MCF 10A (cell line): ENCODE results near the gene SEPHS1. TPM values are rescaled to one million over a fixed set of nuclear protein-coding genes. Genes with fewer than 3 reads are reported as not detected.

ENCODE experiments used
- BruUV-seq: library from RNA; stranded (reverse); fragments of 400-500 nt; replicated peaks from 2 replicates; lab custom pipeline; 2021; lab: Mats Ljungman, UMichigan
- CTCF ChIA-PET: fragments of 300-600 bp; sonication (Branson Sonifier 250); formaldehyde crosslinking; extraction: SDS; loops from one replicate; lab custom pipeline; 2021; ENCODE audit warnings: antibody characterized with exemption, inconsistent platforms; lab: Yijun Ruan, JAX
- POLR2A ChIA-PET: fragments of 300-600, 350-650 bp; sonication (Branson Sonifier 250); formaldehyde crosslinking; extraction: SDS; loops from one replicate; lab custom pipeline; 2020; ENCODE audit warnings: antibody characterized with exemption, inconsistent platforms; lab: Yijun Ruan, JAX
- DNase-seq: peaks from one replicate; pipeline ENCODE4 v3.0.0-alpha.2; 2018; ENCODE audit not compliant: unreplicated experiment
- H3K27ac Mint-ChIP-seq: one replicate; pipeline ENCODE4 v1.8.0; 2022; ENCODE audit warnings: mild to moderate bottlenecking, low read depth, mixed read lengths; ENCODE audit not compliant: unreplicated experiment
- H3K27me3 Mint-ChIP-seq: one replicate; pipeline ENCODE4 v1.8.0; 2022; ENCODE audit warnings: mixed read lengths; ENCODE audit not compliant: insufficient read depth, unreplicated experiment
- H3K36me3 Mint-ChIP-seq: one replicate; pipeline ENCODE4 v1.8.0; 2022; ENCODE audit warnings: mild to moderate bottlenecking, moderate library complexity, mixed read lengths; ENCODE audit not compliant: insufficient read depth, unreplicated experiment
- H3K4me1 Mint-ChIP-seq: one replicate; pipeline ENCODE4 v1.8.0; 2022; ENCODE audit warnings: mixed read lengths; ENCODE audit not compliant: insufficient read depth, unreplicated experiment
- H3K4me3 Mint-ChIP-seq: one replicate; pipeline ENCODE4 v1.8.0; 2022; ENCODE audit warnings: mild to moderate bottlenecking, moderate library complexity, mixed read lengths; ENCODE audit not compliant: unreplicated experiment
- H3K9me3 Mint-ChIP-seq: one replicate; pipeline ENCODE4 v1.8.0; 2022; ENCODE audit warnings: mixed read lengths; ENCODE audit not compliant: unreplicated experiment
- intact Hi-C: fragments of 100-400 bp; cut with micrococcal nuclease; formaldehyde crosslinking; loops from 2 replicates; pipeline ENCODE4 v1.14.1; 2022
- total RNA-seq: library from RNA; stranded (reverse); gene quantifications from 2 replicates; pipeline ENCODE4 v1.2.3, GENCODE V29; 2022
- TF ChIP-seq, protein P1 (sequence below): fragments of 200-600 bp; IDR thresholded peaks from one replicate; pipeline ENCODE4 v1.8.0; 2022; ENCODE audit warnings: antibody characterized with exemption, mild to moderate bottlenecking; ENCODE audit not compliant: unreplicated experiment

The SEPHS1 gene
- total RNA-seq, 1 experiment from 2014 or later = 60.8 TPM

DNA sequence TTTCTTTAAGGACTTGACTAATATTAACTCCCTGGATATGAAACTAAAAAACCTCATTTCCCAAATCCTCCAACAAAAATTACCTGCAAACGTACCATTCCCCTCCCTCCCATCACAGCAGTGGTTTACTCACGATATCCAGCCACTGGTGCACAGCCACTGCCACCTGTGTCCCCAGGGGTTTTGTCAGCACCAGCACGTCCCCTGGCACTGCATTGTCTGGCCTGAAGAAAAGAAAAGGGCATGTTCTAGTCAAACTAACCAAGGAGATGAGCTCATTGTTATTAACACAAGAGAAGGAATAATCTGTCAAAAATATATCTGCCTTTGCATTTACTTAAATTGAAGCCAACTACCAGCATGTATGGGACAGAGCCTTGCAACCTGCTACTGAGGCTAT, 18.5 kb downstream of the SEPHS1 start:
- BruUV-seq = no TSS peak
- Mint-ChIP-seq H3K4me3 (no peak overlapping the region), H3K9me3 (no peaks in the 10 kb centered on the region), H3K4me1 (no peaks in the 10 kb centered on the region), H3K27me3 (no peaks in the 10 kb centered on the region), H3K36me3 (peaks cover 92% of the 10 kb centered on the region), H3K27ac (no peak overlapping the region)
- ChIA-PET CTCF (interaction anchor here (0.7 to 1.4 kb wide), 2 partner anchors 63 to 123 kb away, joined by 4 read pairs; no protein-coding TSS in a partner anchor), POLR2A (interaction anchor here (1.0 to 2.6 kb wide), 2 partner anchors 19 to 27 kb away, joined by 3 to 11 read pairs; no protein-coding TSS in a partner anchor)
- intact Hi-C loops = no loop called here
- TF ChIP-seq, protein P1, sequence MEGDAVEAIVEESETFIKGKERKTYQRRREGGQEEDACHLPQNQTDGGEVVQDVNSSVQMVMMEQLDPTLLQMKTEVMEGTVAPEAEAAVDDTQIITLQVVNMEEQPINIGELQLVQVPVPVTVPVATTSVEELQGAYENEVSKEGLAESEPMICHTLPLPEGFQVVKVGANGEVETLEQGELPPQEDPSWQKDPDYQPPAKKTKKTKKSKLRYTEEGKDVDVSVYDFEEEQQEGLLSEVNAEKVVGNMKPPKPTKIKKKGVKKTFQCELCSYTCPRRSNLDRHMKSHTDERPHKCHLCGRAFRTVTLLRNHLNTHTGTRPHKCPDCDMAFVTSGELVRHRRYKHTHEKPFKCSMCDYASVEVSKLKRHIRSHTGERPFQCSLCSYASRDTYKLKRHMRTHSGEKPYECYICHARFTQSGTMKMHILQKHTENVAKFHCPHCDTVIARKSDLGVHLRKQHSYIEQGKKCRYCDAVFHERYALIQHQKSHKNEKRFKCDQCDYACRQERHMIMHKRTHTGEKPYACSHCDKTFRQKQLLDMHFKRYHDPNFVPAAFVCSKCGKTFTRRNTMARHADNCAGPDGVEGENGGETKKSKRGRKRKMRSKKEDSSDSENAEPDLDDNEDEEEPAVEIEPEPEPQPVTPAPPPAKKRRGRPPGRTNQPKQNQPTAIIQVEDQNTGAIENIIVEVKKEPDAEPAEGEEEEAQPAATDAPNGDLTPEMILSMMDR = no peak
- DNase-seq = no peak

DNA sequence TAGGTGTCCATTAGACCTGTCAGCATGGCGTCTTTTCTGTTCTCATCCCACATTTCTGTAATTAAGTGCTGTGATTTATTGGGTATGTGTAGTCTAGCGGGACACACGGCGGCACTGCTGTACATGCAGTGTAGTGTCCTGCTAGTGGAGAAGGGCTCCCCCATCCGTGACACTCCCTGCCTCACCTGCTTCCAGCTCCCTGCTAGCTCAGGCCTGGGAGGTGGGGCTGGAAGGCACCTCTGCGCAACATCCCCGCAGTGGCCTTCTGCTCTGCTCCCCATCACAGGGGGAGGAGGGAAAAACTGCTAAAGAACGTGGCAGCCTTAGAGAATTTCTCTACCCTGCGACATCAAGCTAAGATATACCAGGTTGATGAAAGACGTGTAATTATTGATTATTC, 19.5 kb downstream of the SEPHS1 start:
- TF ChIP-seq, protein P1 = no peak
- H3K36me3 Mint-ChIP-seq = peaks cover 95% of the 10 kb centered on the region

DNA sequence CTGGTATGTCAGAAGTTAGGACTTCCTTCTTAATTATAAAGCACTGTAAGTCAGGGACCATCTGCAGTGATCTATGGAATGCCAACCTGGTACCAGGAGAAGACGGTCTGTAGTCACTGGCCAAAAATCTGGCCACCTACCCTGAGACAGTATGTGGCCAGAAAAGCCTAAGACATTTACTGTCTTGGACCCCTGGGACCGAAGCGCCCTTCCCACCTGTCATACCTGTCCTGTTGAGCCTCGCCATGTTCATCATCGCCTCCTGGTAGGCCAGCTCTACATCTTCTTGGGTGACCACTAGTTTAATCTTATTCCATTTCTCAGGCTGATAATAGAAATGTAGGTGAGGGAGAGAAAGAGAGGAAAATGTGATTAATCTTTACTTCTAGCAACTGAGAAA, 20.0 kb downstream of the SEPHS1 start:
- CTCF ChIA-PET = interaction anchor here (0.8 kb wide), 1 partner anchor 168 kb away, joined by 3 read pairs; no protein-coding TSS in a partner anchor
- Mint-ChIP-seq H3K4me1 (no peaks in the 10 kb centered on the region), H3K27ac (no peak overlapping the region), H3K4me3 (no peak overlapping the region), H3K9me3 (no peaks in the 10 kb centered on the region), H3K36me3 (peaks cover 93% of the 10 kb centered on the region), H3K27me3 (no peaks in the 10 kb centered on the region)
- POLR2A ChIA-PET = interaction anchor here (2.6 kb wide), 1 partner anchor 25 kb away, joined by 11 read pairs; no protein-coding TSS in a partner anchor
- TF ChIP-seq, protein P1 = no peak
- DNase-seq = no peak
- no TSS peak for BruUV-seq
- intact Hi-C loops = no loop called here

More for the DNA sequence above, 19.5 kb downstream of the SEPHS1 start:
- Mint-ChIP-seq H3K4me3 (no peak overlapping the region), H3K9me3 (no peaks in the 10 kb centered on the region), H3K27me3 (no peaks in the 10 kb centered on the region), H3K27ac (no peak overlapping the region), H3K4me1 (no peaks in the 10 kb centered on the region)
- DNase-seq = no peak
- BruUV-seq = no TSS peak
- intact Hi-C loops = no loop called here
- POLR2A ChIA-PET = interaction anchor here (1.0 to 2.6 kb wide), 2 partner anchors 20 to 26 kb away, joined by 3 to 11 read pairs; no protein-coding TSS in a partner anchor
- CTCF ChIA-PET = interaction anchor here (0.7 to 0.8 kb wide), 2 partner anchors 62 to 168 kb away, joined by 3 to 4 read pairs; no protein-coding TSS in a partner anchor

DNA sequence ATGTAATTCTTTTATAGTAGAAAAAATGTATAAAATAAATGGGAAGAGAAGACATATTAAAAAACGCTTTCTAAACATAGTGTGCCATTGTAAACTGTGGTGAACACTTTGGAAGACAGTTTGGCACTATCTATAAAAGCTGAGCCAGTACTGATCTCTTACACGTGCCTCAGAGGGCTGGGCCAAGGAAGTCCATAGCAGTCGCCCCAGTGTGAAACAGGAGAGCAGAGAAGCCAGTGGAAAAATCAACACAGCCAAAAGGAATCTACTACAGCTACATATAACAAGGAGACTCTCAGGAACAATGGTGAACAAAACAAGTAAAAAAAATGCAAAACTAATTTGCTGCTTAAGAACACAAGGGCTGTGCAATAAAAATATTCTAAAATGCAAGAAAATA, 20.6 kb downstream of the SEPHS1 start:
- intact Hi-C loops = no loop called here
- BruUV-seq = no TSS peak
- ChIA-PET CTCF (no interaction called here), POLR2A (interaction anchor here (2.6 kb wide), 1 partner anchor 25 kb away, joined by 11 read pairs; no protein-coding TSS in a partner anchor)
- H3K4me1 Mint-ChIP-seq = no peaks in the 10 kb centered on the region
- no peak overlapping the region for H3K27ac Mint-ChIP-seq
- no peak overlapping the region for H3K4me3 Mint-ChIP-seq
- peaks cover 96% of the 10 kb centered on the region for H3K36me3 Mint-ChIP-seq
- no peak for DNase-seq
- no peaks in the 10 kb centered on the region for H3K9me3 Mint-ChIP-seq
- H3K27me3 Mint-ChIP-seq = no peaks in the 10 kb centered on the region
- TF ChIP-seq, protein P1 = no peak
